Measurements from ENCODE around the gene TMEM25. TPM values are rescaled to one million over a fixed set of nuclear protein-coding genes. Genes with fewer than 3 reads are reported as not detected.

The TMEM25 gene
- total RNA-seq, 1 experiment from 2014 or later, result 24.5 TPM

GRCh38 chr11:118565051-118565450 lies 34.1 kb downstream of the TMEM25 start:
- no peaks in the 10 kb centered on the region for H3K27me3 ChIP-seq (ENCODE audit: insufficient read depth, low read length)
- H3K27ac ChIP-seq (ENCODE audit: insufficient read length, low read depth, low read length), result no peak overlapping the region
- no peaks in the 10 kb centered on the region; a peak in 1 of 7 replicates for H3K36me3 Mint-ChIP-seq (ENCODE audit: insufficient read depth in 1 of 3, low read depth in 3 of 3)
- H3K79me2 ChIP-seq (ENCODE audit: insufficient read depth, low read length), result no peaks in the 10 kb centered on the region
- TF ChIP-seq CTCF (conservative IDR thresholded peaks at IDR 0.05), result no peak
- H3K79me1 ChIP-seq (ENCODE audit: insufficient read depth, low read depth, low read length, poor library complexity, severe bottlenecking), result no peaks in the 10 kb centered on the region
- no peak overlapping the region for H2BK15ac ChIP-seq (ENCODE audit: low read depth, low read length)
- no CpG with 5 or more reads among the region's 5 CpGs for WGBS (ENCODE audit: extremely low coverage, insufficient read length, low lambda C conversion rate)
- no peak overlapping the region for H3K56ac ChIP-seq (ENCODE audit: insufficient read length, low read depth, low read length)
- H3K23ac ChIP-seq (ENCODE audit: insufficient read length, low read depth, low read length), result no peak overlapping the region
- no peaks in the 10 kb centered on the region; the same call in none of the 2 replicates for H3K27me3 Mint-ChIP-seq (ENCODE audit: low read depth)
- no peak overlapping the region for H2AFZ ChIP-seq (ENCODE audit: low read length)
- no peak overlapping the region for H3K14ac ChIP-seq (ENCODE audit: insufficient read depth, low read length)
- H3K4me1 Mint-ChIP-seq, result peaks cover 3 to 8% of the 10 kb centered on the region in 2 experiments; a peak in 3 of 4 replicates
- no peak overlapping the region for H2BK20ac ChIP-seq (ENCODE audit: low read depth, low read length, poor library complexity, severe bottlenecking)
- no peak overlapping the region for H2BK5ac ChIP-seq (ENCODE audit: insufficient read length, low read length)
- no peak overlapping the region for H4K5ac ChIP-seq (ENCODE audit: insufficient read length, low read depth, low read length)
- no peak overlapping the region for H3K4ac ChIP-seq (ENCODE audit: low read depth, low read length)
- H3K27ac Mint-ChIP-seq, result no peak overlapping the region; a peak in 1 of 7 replicates
- no peaks in the 10 kb centered on the region; a peak in 2 of 5 replicates for H3K9me3 Mint-ChIP-seq
- H2BK12ac ChIP-seq (ENCODE audit: insufficient read length, low read depth, low read length), result no peak overlapping the region
- peak overlapping the region; percentile 53 for H3K4me2 ChIP-seq (ENCODE audit: insufficient read depth, insufficient read length, low read length)
- no peaks in the 10 kb centered on the region for H3K4me1 ChIP-seq (ENCODE audit: insufficient read depth, low read length)
- peak overlapping the region; percentile 40 to 70; a peak in 3 of 5 replicates for H3K4me3 Mint-ChIP-seq
- H4K8ac ChIP-seq (replicated peaks; ENCODE audit: insufficient read length, low read depth, low read length), result no peak overlapping the region
- H3T11ph ChIP-seq (ENCODE audit: low read length), result no peak overlapping the region
- H2AK5ac ChIP-seq (ENCODE audit: insufficient read length, low read length), result no peak overlapping the region
- no peaks in the 10 kb centered on the region for H4K20me1 ChIP-seq (ENCODE audit: control insufficient read depth, insufficient read depth, insufficient read length)
- H3K9me3 ChIP-seq (ENCODE audit: control insufficient read depth, low read depth, low read length), result no peaks in the 10 kb centered on the region
- no peak overlapping the region for H4K91ac ChIP-seq (ENCODE audit: insufficient read length, low read depth, low read length)
- no peak overlapping the region for H3K9ac ChIP-seq (ENCODE audit: extremely low read depth, insufficient read length, low read length)
- no peak for DNase-seq
- H3K23me2 ChIP-seq (ENCODE audit: insufficient read length, low read depth, low read length, poor library complexity, severe bottlenecking), result no peaks in the 10 kb centered on the region
- no peak overlapping the region for H3K18ac ChIP-seq (ENCODE audit: insufficient read length, low read depth, low read length)
- H2BK120ac ChIP-seq (ENCODE audit: low read depth, low read length, poor library complexity, severe bottlenecking), result no peak overlapping the region

All from H9 (cell line).